HG02973 (cell line): Measurements from ENCODE around the gene HTRA2.

ENCODE experiments used
- ATAC-seq: cut with Tn5 transposase; IDR thresholded peaks from one replicate; pipeline ENCODE4 v1.9.1; 2021; ENCODE audit warnings: moderate library complexity; ENCODE audit not compliant: unreplicated experiment

The HTRA2 gene

GRCh38 chr2:74515271-74515980 lies 14.3 kb upstream of the HTRA2 start:
- no peak for ATAC-seq

GRCh38 chr2:74515981-74516633 lies 13.6 kb upstream of the HTRA2 start:
- ATAC-seq, result no peak

DNA sequence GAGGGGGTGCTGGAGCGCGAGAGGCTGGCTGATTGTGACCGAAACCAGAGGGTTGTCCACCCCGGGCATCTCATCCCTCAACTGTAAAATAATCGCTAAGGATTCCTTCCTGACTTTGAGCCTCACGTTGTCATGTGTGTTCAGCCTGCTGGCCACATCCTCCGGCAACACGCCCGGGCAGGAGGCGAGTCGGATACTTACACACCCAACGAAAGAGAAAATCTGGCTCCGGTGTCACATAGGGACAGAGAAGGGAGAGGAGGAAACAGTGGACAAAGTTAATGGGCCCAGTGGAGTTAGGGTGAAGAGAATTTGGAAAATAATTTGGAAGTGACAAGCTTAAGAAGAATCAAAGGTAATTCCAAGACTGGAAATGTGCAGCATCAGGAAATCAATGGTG lies 13.1 kb upstream of the HTRA2 start:
- no peak for ATAC-seq

GRCh38 chr2:74522516-74522915 lies 7.2 kb upstream of the HTRA2 start:
- no peak for ATAC-seq

DNA sequence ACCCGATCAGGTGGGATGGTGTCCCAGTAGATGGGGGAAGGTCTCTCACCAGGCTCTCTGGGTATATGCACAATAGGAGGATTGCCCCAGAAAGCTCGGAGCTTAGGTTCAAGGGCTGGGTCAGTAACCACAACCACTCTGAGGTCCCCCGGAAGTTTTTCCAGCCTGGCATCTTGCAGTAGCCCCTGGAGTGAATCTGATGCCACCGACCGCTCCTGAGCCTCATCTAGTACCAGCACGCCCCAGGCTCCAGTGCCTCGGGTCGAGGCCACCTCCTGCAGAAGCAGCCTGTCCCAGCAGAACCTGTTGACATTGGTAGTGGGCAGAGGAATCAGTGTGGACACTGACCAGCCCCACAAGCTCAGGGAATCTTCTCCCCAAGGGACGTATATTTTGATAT lies 5.7 kb upstream of the HTRA2 start:
- ATAC-seq, result no peak

DNA sequence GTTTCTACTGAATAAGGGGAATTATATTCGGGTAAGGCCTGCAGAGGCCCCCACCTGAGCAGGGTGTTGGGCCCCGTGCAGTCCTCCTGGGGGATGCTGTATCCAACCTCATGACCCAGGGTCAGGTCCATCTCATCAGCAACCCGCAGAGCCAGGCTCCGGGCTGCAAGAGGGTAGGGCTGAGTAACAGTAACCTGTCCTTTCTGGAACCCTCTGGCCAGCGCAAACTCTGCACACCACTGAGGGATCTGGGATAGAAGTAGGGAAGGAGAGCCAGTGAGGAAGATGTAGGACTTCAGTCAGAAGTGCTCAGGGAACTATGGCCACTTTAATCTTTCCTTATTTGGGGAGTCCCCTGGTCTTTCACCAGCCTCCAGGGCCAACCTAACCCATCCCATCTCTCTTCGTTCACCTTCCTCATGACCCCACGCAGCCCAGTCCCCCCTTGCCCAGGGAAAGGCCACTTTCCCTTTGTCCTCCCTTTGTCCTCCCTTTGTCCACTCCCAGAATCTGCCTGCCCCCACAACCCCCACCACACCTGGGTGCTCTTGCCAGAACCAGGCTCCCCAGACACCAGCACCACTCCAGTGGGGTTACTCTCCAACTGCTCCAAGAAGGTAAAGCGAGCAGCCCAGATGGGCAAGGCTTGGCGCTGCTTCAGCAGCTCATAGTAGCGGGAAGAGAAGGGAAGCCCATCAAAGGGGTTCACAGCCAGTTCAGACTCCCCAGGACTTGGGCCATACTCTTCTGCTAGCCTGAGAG lies 4.6 kb upstream of the HTRA2 start:
- ATAC-seq, result no peak

DNA sequence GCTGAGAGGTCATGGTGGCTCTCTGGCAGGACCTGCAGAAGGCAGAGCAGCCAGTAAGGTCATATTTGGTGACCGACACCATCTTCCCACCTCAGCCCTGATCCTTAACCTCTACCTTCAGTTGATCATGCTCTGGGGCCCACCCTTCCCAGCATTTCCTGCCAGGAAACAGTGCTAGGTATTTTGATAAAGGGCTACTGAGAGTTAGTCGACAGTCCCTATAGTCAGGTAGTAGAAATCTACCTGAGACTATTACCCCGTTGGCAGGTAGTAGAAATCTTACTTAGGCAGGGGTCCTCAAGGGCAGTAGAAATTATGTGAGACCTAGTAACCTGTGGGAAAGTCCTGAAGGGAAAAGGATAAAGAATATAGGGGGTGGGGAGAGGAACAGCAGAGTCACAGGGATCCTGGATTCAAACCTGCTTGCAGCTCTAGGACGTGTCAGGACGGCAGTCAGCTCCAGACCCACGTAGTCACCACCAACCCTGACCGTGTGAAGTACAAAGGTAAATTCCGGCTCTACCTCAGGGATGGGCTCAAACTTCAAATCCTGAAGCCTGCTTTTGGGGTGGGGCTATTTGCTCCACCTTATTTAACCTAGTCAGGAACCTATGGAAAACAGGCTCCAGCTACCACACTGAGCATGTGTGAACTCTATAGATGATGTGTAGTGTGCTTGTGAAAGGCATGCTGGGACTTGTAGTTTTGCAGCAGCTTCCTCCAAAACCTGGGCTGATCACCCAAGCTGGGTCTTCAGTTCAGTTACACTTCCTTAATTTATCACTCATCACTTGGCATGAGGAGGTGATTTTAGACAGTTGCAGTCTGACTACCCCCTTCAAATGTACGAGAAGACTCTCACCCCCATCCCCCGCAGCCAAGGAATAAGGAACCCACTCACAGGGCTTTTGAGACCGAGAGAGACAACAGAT lies 3.8 kb upstream of the HTRA2 start, which contains the start of gene DQX1:
TSS of gene DQX1 (minus strand) at position 515 of the 932 bp plus-strand sequence. CDS start at position 13, 502 bp downstream.
- ATAC-seq, result no peak

DNA sequence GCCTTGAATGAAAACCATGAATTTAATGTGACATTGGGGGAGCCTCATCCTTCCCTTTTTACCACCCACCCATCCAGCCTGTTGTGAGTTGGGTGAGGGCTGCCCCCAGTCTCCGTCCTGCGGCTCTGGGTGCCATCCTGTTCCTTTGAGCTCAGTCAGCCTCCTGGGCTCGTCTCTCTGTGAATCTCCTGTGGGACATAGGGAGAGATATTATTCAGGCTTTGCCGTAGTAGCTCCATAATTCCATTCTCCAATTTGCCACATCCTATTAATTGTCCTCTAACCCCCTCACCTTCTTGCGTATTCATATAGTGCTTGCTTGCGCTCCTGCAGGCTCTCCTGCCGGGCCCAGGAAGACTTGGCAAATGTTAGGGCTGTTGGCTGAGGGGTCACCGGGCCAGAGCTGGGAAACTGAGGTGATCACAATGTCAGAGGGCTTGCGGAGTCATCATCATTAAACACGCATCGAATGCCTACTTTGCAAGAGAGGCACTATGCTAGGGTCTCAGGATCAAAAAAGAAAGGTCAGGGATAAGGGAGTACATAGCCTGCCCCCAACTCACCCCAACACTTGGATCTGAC lies 3.0 kb upstream of the HTRA2 start:
- ATAC-seq, result no peak

DNA sequence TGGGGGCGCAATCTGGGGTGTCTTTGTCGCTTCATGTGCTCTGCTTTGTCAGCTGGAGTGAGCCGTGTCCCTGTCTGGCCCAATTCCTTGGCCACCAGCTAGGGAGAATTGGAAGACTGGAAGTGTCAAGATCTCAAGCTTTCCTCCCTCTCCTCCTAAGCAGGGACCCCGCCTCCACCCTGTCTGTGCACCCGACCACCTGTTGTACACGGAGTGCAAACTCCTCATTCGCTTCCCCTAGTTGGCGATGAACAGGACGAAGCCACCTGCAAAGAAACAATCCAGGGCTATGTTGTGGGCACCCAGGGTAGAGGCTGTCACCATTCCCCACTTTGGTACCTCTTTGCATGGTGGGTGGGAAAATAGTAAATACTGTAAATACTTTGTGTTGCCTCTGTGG lies 2.0 kb upstream of the HTRA2 start:
- ATAC-seq, result no peak

GRCh38 chr2:74528600-74529356 lies 955 bp upstream of the HTRA2 start:
- peak; percentile 2 for ATAC-seq

DNA sequence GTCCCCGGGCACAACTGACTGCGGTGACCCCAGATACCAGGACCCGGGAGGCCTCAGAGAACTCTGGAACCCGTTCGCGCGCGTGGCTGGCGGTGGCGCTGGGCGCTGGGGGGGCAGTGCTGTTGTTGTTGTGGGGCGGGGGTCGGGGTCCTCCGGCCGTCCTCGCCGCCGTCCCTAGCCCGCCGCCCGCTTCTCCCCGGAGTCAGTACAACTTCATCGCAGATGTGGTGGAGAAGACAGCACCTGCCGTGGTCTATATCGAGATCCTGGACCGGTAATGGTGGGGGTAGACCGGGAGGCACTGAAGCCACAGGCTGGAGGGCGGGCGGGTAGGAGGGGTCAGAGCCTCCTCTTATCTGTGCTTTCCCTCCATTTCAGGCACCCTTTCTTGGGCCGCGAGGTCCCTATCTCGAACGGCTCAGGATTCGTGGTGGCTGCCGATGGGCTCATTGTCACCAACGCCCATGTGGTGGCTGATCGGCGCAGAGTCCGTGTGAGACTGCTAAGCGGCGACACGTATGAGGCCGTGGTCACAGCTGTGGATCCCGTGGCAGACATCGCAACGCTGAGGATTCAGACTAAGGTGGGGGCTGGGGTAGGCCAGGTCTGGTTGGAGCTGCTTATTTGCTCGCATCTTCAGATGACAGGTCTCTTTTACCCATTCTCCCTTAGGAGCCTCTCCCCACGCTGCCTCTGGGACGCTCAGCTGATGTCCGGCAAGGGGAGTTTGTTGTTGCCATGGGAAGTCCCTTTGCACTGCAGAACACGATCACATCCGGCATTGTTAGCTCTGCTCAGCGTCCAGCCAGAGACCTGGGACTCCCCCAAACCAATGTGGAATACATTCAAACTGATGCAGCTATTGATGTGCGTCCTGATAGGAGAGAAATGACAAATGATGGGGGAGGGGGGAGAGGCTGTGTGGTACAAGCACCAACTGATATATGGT lies 780 bp downstream of the HTRA2 start:
- ATAC-seq, result peak; percentile 36

- no peak for ATAC-seq
Measured at GRCh38 chr2:74531666-74532065, 1.9 kb downstream of the HTRA2 start.

DNA sequence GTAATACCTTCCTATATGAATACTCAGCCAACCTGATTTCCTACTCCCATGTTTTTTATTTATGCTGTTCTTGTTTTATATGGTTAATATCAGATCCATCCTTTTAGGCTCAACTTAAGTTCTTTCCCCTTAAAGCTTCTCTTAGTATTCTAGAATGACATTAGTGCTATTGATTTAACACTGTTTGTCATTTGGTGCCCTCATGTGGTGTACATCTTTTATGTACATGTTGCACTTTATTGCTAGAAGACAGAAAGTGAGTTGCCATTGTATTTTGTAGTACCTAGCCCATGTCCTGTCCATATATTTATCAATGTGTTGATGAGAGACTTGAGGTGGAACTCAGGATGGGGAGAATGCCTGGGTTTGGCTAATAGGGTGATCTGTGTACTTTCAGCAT lies 2.5 kb downstream of the HTRA2 start:
- ATAC-seq, result no peak

GRCh38 chr2:74533464-74533863 lies 3.7 kb downstream of the HTRA2 start:
- no peak for ATAC-seq

GRCh38 chr2:74534411-74534810 lies 4.7 kb downstream of the HTRA2 start:
- ATAC-seq, result no peak

DNA sequence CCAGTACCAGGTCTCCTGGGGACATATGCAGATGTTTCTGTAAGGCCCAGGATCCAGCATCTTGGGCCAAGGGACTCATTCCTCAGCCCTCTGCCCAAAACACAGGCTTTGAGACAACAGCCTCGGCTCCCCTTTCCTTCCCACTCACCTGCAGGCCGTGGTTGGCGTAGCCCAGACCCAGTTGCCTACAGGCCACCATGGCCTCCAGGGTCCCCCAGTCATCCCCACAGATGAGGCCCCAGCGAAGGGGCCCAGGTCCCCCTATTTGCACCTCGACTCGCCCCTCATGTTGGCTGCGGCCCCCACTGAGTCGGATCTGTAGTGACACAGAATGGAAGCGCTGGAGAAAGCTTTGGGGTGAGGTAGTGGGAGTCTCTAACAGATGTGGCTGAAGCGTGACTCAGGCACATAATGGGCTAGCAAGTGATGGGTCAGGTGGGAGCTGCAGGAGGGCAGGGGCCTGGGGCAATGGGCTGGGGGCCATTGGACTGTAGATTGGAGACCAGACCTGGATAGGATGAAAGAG lies 5.8 kb downstream of the HTRA2 start:
- no peak for ATAC-seq

DNA sequence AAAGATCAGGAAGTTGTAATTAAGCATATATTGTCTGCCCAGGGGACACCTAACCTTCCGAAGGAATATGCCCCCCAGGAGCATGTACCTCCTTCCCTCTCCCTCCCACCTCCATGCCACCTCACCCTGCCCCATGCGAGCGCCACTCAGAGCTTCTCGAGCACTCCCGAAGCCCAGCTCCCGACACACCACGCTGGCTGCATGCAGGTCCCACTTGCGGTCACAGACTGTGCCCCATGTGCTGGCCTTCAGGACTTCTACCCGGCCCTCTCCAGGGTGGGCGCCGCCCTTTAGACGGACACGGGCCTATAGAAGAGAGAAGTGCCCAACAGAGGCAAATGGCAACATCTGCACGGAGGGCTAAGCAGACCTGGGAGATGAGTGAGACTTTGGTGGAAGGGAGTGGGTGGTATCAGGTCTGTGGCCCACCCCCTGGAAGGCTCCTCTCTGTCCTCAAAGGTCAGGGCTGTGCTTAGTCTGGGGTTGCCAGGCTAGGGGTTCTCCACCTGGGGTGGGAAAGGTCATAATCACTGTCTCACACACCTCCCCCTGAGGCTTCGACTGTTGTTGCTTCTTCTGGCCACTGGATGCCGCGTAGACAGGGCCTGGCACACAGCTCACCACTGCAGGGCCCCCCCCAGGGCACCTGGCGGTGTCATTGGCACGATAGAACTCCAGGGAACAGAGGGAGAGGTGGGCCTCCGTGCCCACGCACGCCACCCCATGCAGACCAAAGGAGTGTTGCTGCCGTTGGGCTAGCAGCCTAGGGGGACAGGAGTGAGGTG lies 6.6 kb downstream of the HTRA2 start:
- no peak for ATAC-seq

DNA sequence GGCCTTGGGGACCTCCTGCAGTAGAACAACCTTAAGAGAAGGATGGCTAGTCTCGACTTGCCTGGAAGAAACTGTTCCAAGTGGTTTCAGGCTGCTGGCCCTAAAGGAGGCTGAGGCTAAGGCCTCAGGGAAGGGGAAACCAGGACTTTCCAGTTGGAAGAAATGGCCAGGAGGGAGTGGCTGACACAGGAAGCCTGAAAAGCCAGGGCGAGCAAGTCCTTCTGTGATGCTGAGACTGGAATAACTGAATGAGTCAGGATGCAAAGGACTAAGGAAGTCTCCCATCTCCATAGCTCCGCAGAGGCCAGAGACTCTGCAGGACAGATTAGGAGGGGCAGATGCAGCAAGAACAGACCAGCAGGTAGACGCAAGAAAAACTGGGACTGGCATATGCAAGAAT lies 7.4 kb downstream of the HTRA2 start:
- no peak for ATAC-seq
